HG02943 (cell line): ENCODE data around the gene OGFRL1.
"Not testable (repeated sequence)": the region's sequence is repeated elsewhere in the genome, so short reads cannot be mapped to it uniquely, and the experiment has no call there.

Source experiments
- ATAC-seq: cut with Tn5 transposase; IDR thresholded peaks from one replicate; pipeline ENCODE4 v1.9.1; 2021; ENCODE audit warnings: mild to moderate bottlenecking, low read depth, moderate library complexity; ENCODE audit not compliant: unreplicated experiment

The OGFRL1 gene

GRCh38 chr6:71288228-71289038 is at the start of gene OGFRL1:
Gene OGFRL1, plus strand, starts transcription at chr6:71288811. Its CDS starts 126 bp downstream, at chr6:71288937.
- peak; percentile 71 for ATAC-seq

GRCh38 chr6:71239694-71240093 is 48.9 kb upstream of the OGFRL1 start:
- no peak for ATAC-seq

GRCh38 chr6:71245265-71246049 is 43.2 kb upstream of the OGFRL1 start:
- ATAC-seq = no peak

- no peak for ATAC-seq
Observed at GRCh38 chr6:71246596-71246995, 42.0 kb upstream of the OGFRL1 start.

GRCh38 chr6:71248306-71248765 is 40.3 kb upstream of the OGFRL1 start:
- peak; percentile 55 for ATAC-seq

GRCh38 chr6:71248878-71249544 is 39.6 kb upstream of the OGFRL1 start:
- ATAC-seq = no peak

GRCh38 chr6:71250099-71250602 is 38.5 kb upstream of the OGFRL1 start:
- no peak for ATAC-seq

GRCh38 chr6:71252410-71252809 is 36.2 kb upstream of the OGFRL1 start:
- ATAC-seq = no peak

- ATAC-seq = no peak
Observed at GRCh38 chr6:71252960-71253359, 35.7 kb upstream of the OGFRL1 start.

- ATAC-seq = no peak
Observed at GRCh38 chr6:71254323-71254722, 34.3 kb upstream of the OGFRL1 start.

- ATAC-seq = no peak
Observed at GRCh38 chr6:71258078-71258866, 30.3 kb upstream of the OGFRL1 start.

GRCh38 chr6:71259888-71260604 is 28.6 kb upstream of the OGFRL1 start:
- no peak for ATAC-seq

- no peak for ATAC-seq
Observed at GRCh38 chr6:71262914-71263313, 25.7 kb upstream of the OGFRL1 start.

GRCh38 chr6:71266392-71266791 is 22.2 kb upstream of the OGFRL1 start:
- ATAC-seq = not testable (repeated sequence)

- peak; percentile 73 for ATAC-seq
Observed at GRCh38 chr6:71268735-71269437, 19.7 kb upstream of the OGFRL1 start.

GRCh38 chr6:71277926-71278600 is 10.5 kb upstream of the OGFRL1 start:
- no peak for ATAC-seq

GRCh38 chr6:71279321-71279720 is 9.3 kb upstream of the OGFRL1 start:
- no peak for ATAC-seq

GRCh38 chr6:71279740-71280139 is 8.9 kb upstream of the OGFRL1 start:
- ATAC-seq = no peak
